Bronchial epithelial cell (primary cell): Measurements from ENCODE around the gene RNF224. TPM values are rescaled to one million over a fixed set of nuclear protein-coding genes. Genes with fewer than 3 reads are reported as not detected.

Experiments
- DNase-seq: peaks from one replicate; pipeline ENCODE4 v3.0.0-alpha.2; 2010; ENCODE audit warnings: low read depth
- FAIRE-seq: peaks from 2 replicates; lab custom pipeline; 2011; peaks lifted over from hg19 to GRCh38; lab: Jason Lieb, UNC
- H3K27me3 ChIP-seq: 2 replicates; pipeline ENCODE4 v1.5.1; 2011; ENCODE audit warnings: low read length; ENCODE audit not compliant: control insufficient read depth, insufficient read depth
- H3K36me3 ChIP-seq: 2 replicates; pipeline ENCODE4 v1.5.1; 2011; ENCODE audit warnings: low read length; ENCODE audit not compliant: control insufficient read depth, insufficient read depth
- H3K4me3 ChIP-seq: 2 replicates; pipeline ENCODE4 v1.5.1; 2011; ENCODE audit warnings: mild to moderate bottlenecking, low read depth, low read length, control low read depth
- CTCF ChIP-seq: IDR thresholded peaks from 2 replicates; pipeline ENCODE4 v1.5.1; 2011; ENCODE audit warnings: mild to moderate bottlenecking, moderate library complexity, low read length, control low read depth, inconsistent platforms; ENCODE audit not compliant: insufficient read depth, severe bottlenecking
- total RNA-seq: library from RNA; depleted of rRNA; stranded (reverse); fragments of >200 nt; gene quantifications from 2 replicates; pipeline ENCODE4 v1.2.1, GENCODE V29; 2014

The RNF224 gene
- total RNA-seq, 1 donor from 2014 or later = under 0.01 TPM

GRCh38 chr9:137221095-137221505 is 6.2 kb upstream of the RNF224 start:
- no peak for TF ChIP-seq CTCF
- no peak for FAIRE-seq
- Histone ChIP-seq H3K4me3 (no peak overlapping the region), H3K36me3 (peaks cover 4% of the 10 kb centered on the region), H3K27me3 (no peaks in the 10 kb centered on the region)
- DNase-seq = no peak

- Histone ChIP-seq H3K36me3 (no peaks in the 10 kb centered on the region), H3K27me3 (no peaks in the 10 kb centered on the region), H3K4me3 (peak overlapping the region; percentile 22)
- TF ChIP-seq CTCF = no peak
- FAIRE-seq (no peak), DNase-seq (no peak)
Observed at GRCh38 chr9:137221506-137222111, 5.7 kb upstream of the RNF224 start.

GRCh38 chr9:137222190-137223077 is 4.9 kb upstream of the RNF224 start, which contains the start of gene RNF208:
Gene RNF208 (minus strand): TSS chr9:137222240. CDS start chr9:137221212, 1,028 bp downstream.
- Histone ChIP-seq H3K4me3 (peak within 1 kb of the TSS; percentile 65), H3K27me3 (no peaks in the 10 kb centered on the region), H3K36me3 (no peaks in the 10 kb centered on the region)
- DNase-seq (no peak), FAIRE-seq (no peak)
- no peak for TF ChIP-seq CTCF

GRCh38 chr9:137223078-137223970 is 4.0 kb upstream of the RNF224 start:
- Histone ChIP-seq H3K4me3 (peak overlapping the region; percentile 65), H3K27me3 (no peaks in the 10 kb centered on the region), H3K36me3 (no peaks in the 10 kb centered on the region)
- no peak for TF ChIP-seq CTCF
- no peak for FAIRE-seq
- peak; percentile 90 for DNase-seq

GRCh38 chr9:137224830-137225694 is 2.2 kb upstream of the RNF224 start, which contains the start of gene CYSRT1:
Gene CYSRT1 (plus strand): TSS chr9:137225174. CDS start chr9:137225622, 448 bp downstream.
- FAIRE-seq = no peak
- Histone ChIP-seq H3K4me3 (peak within 1 kb of the TSS; percentile 65), H3K36me3 (no peaks in the 10 kb centered on the region), H3K27me3 (no peaks in the 10 kb centered on the region)
- TF ChIP-seq CTCF = no peak
- DNase-seq = no peak
